ENCODE data around the gene UCK1.

The UCK1 gene

DNA sequence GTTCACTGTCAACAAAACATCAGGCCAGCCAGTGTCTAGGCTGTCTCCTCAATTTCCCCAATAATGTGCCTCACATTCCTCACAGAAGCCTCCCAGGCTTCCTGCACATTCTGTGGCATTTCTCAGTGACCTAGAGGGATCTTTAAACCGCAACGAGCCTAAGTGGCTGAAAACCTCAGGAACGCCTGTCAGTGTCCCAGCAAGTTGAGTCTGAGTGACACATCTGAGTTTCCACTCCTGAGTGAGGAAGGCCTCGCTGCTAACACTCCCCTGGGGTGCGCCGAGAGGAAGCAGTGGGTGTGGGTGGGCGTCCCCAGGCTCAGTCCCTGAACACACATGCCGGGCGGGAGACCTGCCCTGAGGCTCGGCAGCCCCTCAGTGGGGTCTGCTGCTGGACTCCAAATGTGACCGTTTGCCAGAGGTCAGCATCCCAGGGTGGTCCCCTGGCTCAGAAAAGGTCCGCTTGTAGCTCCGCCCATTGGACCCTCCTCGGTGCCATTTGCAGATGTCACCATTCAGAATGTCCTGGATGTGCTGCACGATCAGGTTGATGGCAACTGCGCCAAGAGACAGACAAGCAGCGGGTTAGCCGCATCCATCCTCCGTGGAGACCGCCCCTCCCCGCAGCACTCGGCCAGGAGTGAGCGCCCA lies 6.3 kb downstream of the UCK1 start:
- TF ChIP-seq CTCF (conservative IDR thresholded peaks at IDR 0.05; ENCODE audit: low read depth, low read length), result no peak
- no peak overlapping the region for H3K4me3 ChIP-seq (ENCODE audit: low read depth, low read length)
- peak; percentile 66 for DNase-seq (ENCODE audit: low read depth)

GRCh38 chr9:131523451-131524435 lies 7.3 kb downstream of the UCK1 start:
- no peak overlapping the region for H3K4me3 ChIP-seq (ENCODE audit: low read depth, low read length)
- TF ChIP-seq CTCF (conservative IDR thresholded peaks at IDR 0.05; ENCODE audit: low read depth, low read length), result no peak
- no peak for DNase-seq (ENCODE audit: low read depth)

DNA sequence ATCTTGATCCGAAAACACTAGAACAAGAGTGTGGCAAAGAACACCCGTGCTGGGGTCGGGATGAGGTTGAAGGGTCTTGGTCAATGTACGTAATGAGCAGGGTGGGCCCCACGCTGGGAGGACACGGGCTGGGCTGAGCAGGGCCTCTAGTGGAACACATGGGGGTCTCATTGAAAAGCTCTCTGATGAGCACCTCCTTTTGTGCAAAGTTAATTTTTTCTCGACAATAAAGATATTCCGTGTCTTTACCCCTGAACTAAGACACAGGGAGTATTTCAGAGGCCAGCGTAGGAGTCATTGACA lies 8.0 kb downstream of the UCK1 start:
- DNase-seq (ENCODE audit: low read depth), result no peak
- TF ChIP-seq CTCF (conservative IDR thresholded peaks at IDR 0.05; ENCODE audit: low read depth, low read length), result no peak
- no peak overlapping the region for H3K4me3 ChIP-seq (ENCODE audit: low read depth, low read length)

DNA sequence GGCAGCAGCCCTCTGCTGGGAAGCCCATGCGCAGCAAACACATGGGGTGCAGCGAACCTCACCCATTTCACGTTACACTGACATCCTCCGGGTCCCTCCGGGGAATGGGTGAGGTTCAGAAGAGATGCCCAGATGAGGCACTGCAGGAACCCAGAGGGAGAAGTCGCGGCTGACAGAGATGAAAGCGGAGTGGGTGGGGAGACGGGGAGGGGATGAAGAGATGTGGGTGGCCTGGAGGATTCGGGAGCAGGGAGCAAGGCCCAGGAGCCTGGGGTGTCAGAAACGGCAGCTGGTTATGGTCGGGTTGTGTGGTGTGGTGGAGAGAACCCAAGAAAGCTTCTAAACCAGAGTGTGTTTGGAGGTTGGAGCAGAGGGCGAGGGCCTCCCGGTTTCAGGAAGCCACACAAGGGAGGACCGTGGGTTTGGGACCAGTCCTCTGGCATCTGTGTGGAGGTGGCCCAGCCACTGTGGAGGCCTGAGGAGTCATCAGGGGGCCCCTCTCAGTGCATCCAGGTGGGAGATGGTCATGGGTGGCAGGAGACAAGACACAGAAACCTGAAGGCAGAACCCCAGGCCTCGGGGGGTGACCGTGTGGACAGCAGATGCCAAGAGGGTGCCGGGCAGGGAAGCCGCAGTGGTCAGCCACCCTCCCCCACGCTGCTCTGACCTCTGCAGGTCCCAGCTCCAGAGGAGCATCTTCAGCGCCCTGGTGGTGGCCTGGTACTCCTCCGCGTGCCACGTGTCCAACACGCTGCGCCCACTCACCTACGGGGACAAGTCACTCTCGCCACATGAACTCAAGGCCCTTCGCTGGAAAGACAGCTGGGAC lies 8.6 kb downstream of the UCK1 start:
- TF ChIP-seq CTCF (conservative IDR thresholded peaks at IDR 0.05; ENCODE audit: low read depth, low read length), result no peak
- H3K4me3 ChIP-seq (ENCODE audit: low read depth, low read length), result no peak overlapping the region

DNA sequence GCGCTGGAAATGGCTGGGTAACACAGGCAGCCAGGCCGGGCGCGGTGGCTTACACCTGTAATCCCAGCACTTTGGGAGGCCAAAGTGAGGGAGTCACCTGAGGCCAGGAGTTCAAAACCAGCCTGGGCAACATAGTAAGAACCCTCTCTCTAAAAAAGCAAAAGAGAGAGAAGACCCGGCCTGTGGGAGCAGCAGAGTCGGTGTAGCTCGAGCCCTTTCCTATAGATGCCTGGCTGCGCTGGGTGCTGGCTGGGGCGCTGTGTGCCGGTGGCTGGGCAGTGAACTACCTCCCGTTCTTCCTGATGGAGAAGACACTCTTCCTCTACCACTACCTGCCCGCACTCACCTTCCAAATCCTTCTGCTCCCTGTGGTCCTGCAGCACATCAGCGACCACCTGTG lies 9.2 kb downstream of the UCK1 start:
- DNase-seq (ENCODE audit: low read depth), result no peak
- no peak for TF ChIP-seq CTCF (conservative IDR thresholded peaks at IDR 0.05; ENCODE audit: low read depth, low read length)
- no peak overlapping the region for H3K4me3 ChIP-seq (ENCODE audit: low read depth, low read length)

More for the DNA sequence above, 8.6 kb downstream of the UCK1 start:
- no peak for DNase-seq (ENCODE audit: low read depth)

- TF ChIP-seq CTCF (conservative IDR thresholded peaks at IDR 0.05; ENCODE audit: low read depth, low read length), result no peak
- no peak overlapping the region for H3K4me3 ChIP-seq (ENCODE audit: low read depth, low read length)
- DNase-seq (ENCODE audit: low read depth), result no peak
Measured at GRCh38 chr9:131521203-131521602, 9.9 kb downstream of the UCK1 start.
